ENCODE measurements around the gene SELENOV. TPM values are rescaled to one million over a fixed set of nuclear protein-coding genes. Genes with fewer than 3 reads are reported as not detected.
A peak's percentile ranks its signal among the peaks of the same experiment; 100 is the strongest.

The SELENOV gene
- not detected for polyA plus RNA-seq (ENCODE audit: low read depth in 6 of 6)

DNA sequence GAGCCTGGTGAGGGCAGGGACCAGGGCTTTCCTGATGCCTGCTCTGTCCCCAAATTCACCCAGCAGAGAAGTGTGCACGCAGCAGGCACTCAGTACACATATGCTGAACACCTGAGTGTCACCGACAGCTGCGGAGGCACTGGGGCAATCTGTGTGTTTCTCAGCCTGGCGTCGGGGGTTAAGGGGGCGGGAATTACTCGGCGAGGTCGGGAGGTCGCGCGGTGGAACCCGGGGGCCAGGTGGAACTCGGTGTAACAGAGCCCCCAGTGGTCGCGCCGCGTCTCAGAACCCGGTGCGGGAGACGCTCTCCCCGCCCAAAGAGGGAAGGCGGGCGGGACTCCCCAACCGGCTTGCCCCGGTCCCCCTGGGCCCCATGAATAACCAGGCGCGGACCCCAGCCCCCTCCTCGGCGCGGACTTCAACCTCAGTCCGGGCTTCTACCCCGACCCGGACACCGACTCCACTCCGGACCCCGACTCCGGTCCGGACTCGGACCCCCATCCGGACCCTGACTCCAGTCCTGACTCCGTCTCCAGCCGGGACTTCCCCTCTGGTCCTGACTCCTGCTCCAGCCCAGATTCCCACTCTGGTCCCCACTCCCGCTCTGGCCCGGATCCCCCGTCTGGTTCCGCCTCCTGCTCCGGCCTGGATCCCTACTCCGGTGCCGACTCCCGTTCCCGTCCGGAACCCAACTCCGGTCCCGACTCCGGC is at the start of gene SELENOV:
Gene SELENOV, plus strand, starts transcription at position 300 of the 711 bp plus-strand sequence. Its CDS starts 74 bp downstream, at position 374.
- Mint-ChIP-seq H3K4me1 (peaks cover 16 to 19% (median 17%) of the 10 kb centered on the region in 3 donors), H3K27ac (no peak within 1 kb of the TSS), H3K27me3 (peaks cover 23 to 66% (median 50%) of the 10 kb centered on the region in 3 donors), H3K36me3 (peaks cover 0 to 16% of the 10 kb centered on the region in 2 donors), H3K4me3 (peak within 1 kb of the TSS; percentile 64 to 88 (median 86)), H3K9me3 (peaks cover 0 to 7% (median 0%) of the 10 kb centered on the region in 7 donors)
- ATAC-seq (ENCODE audit: low read depth in 2 of 2) (peak; percentile 75 to 79), DNase-seq (no peak)

DNA sequence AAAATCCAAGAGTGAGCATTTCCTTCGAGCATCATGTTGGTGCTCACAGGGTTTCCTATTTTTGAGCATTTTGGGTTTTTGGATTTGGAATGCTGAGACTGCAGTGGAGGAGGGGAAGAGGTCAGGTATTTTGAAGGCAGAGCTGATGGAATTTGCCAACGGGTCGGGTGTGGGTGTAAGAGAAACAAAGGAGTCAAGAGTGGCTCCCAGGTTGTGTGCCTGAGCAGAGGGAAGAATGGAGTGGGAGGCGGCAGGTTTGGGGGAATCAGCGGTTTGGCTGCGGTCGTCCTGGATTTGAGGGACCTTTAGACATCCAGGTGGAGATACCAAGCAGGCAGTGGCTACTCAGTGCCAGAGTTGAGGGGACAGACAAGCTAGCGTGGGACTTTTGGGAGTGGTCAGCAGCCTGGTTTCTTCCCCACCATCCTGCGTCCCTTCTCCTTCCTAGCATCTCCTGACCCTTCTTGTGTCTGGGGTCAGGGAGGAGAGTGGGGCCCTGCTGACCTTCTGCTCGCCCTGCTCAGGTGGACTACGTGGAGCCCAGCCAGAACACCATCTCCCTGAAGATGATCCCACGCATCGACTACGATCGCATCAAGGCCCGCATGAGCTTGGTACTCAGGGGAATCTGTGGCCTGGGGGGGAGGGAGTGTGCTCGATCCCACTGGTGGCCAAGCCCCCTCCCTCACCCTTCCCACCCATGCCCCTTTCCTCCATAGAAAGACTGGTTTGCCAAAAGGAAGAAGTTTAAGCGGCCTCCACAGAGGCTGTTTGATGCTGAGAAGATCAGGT is 48.8 kb upstream of the SELENOV start:
- no peak for ATAC-seq (ENCODE audit: low read depth in 2 of 2)
- H3K4me3 Mint-ChIP-seq, result peak overlapping the region in 1 of 8 donors; percentile 60

DNA sequence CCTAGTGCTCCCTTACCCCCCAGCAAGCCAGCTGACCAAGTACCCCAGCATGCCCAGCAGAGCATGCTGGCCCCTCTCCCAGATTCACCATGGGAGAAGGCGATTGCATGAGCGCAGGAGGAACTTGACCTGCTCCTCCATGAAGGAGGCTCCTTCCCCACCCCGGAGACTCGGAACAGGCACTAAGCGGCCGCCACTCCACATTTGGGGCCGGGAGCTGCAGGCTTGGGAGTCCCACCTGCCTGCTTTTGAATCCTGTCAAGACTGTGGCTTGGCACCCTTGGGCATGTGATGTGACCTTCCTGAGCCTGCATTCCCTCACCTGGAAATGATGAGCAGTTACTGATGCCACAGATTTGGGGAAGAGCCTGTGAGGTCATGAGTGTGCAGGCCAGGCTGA is 47.0 kb upstream of the SELENOV start:
- H3K27me3 Mint-ChIP-seq, result no peaks in the 10 kb centered on the region

More for the DNA sequence above, 48.8 kb upstream of the SELENOV start:
- Mint-ChIP-seq H3K4me1 (peaks cover 5 to 9% (median 5%) of the 10 kb centered on the region in 3 donors), H3K36me3 (peaks cover 4 to 49% of the 10 kb centered on the region in 2 donors), H3K27ac (peak overlapping the region in 1 of 6 donors; percentile 86), H3K27me3 (no peaks in the 10 kb centered on the region), H3K9me3 (no peaks in the 10 kb centered on the region)
- DNase-seq, result no peak

DNA sequence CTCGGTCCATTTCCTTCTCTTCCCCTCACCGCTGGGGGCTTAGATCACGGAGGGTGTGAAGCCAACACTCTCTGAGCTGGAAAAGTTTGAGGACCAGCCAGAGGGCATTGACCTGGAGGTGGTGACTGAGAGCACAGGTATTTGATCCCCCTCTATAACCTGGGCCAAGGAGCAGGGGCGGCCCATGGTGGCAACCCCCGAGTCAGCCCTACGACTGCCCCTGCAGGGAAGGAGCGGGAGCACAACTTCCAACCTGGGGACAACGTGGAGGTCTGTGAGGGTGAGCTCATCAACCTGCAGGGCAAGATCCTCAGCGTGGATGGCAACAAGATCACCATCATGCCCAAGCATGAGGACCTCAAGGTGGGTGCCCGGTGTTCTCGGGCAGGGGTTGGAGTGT is 45.9 kb upstream of the SELENOV start:
- H3K27me3 Mint-ChIP-seq, result no peaks in the 10 kb centered on the region
- H3K27ac Mint-ChIP-seq, result peak overlapping the region in 2 of 6 donors; percentile 26 to 81
- ATAC-seq (ENCODE audit: low read depth in 2 of 2) (no peak), DNase-seq (no peak)
- no peaks in the 10 kb centered on the region for H3K9me3 Mint-ChIP-seq
- no peak overlapping the region for H3K4me3 Mint-ChIP-seq
- H3K36me3 Mint-ChIP-seq, result peaks cover 7 to 59% of the 10 kb centered on the region in 2 donors
- H3K4me1 Mint-ChIP-seq, result peaks cover 9 to 19% (median 13%) of the 10 kb centered on the region in 3 donors

More for the DNA sequence above, 47.0 kb upstream of the SELENOV start:
- DNase-seq (no peak), ATAC-seq (ENCODE audit: low read depth in 2 of 2) (no peak)
- H3K4me1 Mint-ChIP-seq, result peaks cover 8 to 17% (median 10%) of the 10 kb centered on the region in 3 donors
- peak overlapping the region in 1 of 6 donors; percentile 53 for H3K27ac Mint-ChIP-seq
- H3K9me3 Mint-ChIP-seq, result no peaks in the 10 kb centered on the region
- peaks cover 7 to 59% of the 10 kb centered on the region in 2 donors for H3K36me3 Mint-ChIP-seq
- no peak overlapping the region for H3K4me3 Mint-ChIP-seq

DNA sequence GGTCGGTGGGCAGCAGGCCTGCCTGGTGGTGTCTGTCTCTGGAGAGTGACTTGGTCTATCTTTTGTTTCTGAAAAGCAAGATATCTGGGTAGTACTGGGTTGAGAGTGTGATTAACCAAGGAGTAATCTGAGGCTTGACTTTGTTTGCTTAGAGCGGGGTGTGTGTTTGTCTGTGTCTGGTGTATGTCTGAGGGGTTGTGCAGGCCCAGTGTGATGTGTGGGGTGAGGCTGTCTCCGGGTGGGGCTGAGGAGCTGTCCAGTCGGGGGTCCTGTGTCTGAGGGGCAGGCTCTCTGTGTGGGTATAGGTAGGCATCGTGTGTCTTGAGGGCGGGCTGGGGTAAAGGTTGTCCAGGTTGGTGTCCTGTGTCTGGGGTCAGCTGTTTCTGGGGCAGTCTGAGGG is 45.4 kb upstream of the SELENOV start:
- Mint-ChIP-seq H3K9me3 (no peaks in the 10 kb centered on the region), H3K4me1 (peaks cover 11 to 22% (median 18%) of the 10 kb centered on the region in 3 donors), H3K27ac (peak overlapping the region in 2 of 6 donors; percentile 48 to 81), H3K36me3 (peaks cover 7 to 59% of the 10 kb centered on the region in 2 donors), H3K27me3 (no peaks in the 10 kb centered on the region), H3K4me3 (no peak overlapping the region)
- DNase-seq (no peak), ATAC-seq (ENCODE audit: low read depth in 2 of 2) (no peak)

GRCh38 chr19:39470724-39471339 is 44.1 kb upstream of the SELENOV start:
- Mint-ChIP-seq H3K4me3 (no peak overlapping the region), H3K9me3 (no peaks in the 10 kb centered on the region), H3K27ac (peak overlapping the region in 3 of 6 donors; percentile 34 to 79 (median 70)), H3K27me3 (no peaks in the 10 kb centered on the region), H3K4me1 (peaks cover 15 to 26% (median 16%) of the 10 kb centered on the region in 3 donors), H3K36me3 (peaks cover 7 to 47% of the 10 kb centered on the region in 2 donors)
- no peak for DNase-seq
- no peak for ATAC-seq (ENCODE audit: low read depth in 2 of 2)

- peaks cover 10 to 39% of the 10 kb centered on the region in 2 donors for H3K36me3 Mint-ChIP-seq
- H3K9me3 Mint-ChIP-seq, result no peaks in the 10 kb centered on the region
- peak overlapping the region in 1 of 6 donors; percentile 30 for H3K27ac Mint-ChIP-seq
- ATAC-seq (ENCODE audit: low read depth in 2 of 2) (no peak), DNase-seq (no peak)
- no peaks in the 10 kb centered on the region for H3K27me3 Mint-ChIP-seq
- H3K4me1 Mint-ChIP-seq, result peaks cover 15 to 26% (median 16%) of the 10 kb centered on the region in 3 donors
- H3K4me3 Mint-ChIP-seq, result no peak overlapping the region
Observed at GRCh38 chr19:39471756-39472536, 43.0 kb upstream of the SELENOV start.

- H3K27ac Mint-ChIP-seq, result no peak overlapping the region
- no peak for DNase-seq
- H3K27me3 Mint-ChIP-seq, result no peaks in the 10 kb centered on the region
- H3K4me1 Mint-ChIP-seq, result peaks cover 15 to 26% (median 16%) of the 10 kb centered on the region in 3 donors
- no peaks in the 10 kb centered on the region for H3K9me3 Mint-ChIP-seq
- H3K36me3 Mint-ChIP-seq, result peaks cover 10 to 34% of the 10 kb centered on the region in 2 donors
- ATAC-seq (ENCODE audit: low read depth in 2 of 2), result no peak
- H3K4me3 Mint-ChIP-seq, result no peak overlapping the region
Observed at GRCh38 chr19:39472746-39473442, 42.0 kb upstream of the SELENOV start.

- DNase-seq (no peak), ATAC-seq (ENCODE audit: low read depth in 2 of 2) (no peak)
- Mint-ChIP-seq H3K27me3 (no peaks in the 10 kb centered on the region), H3K9me3 (no peaks in the 10 kb centered on the region), H3K27ac (peak overlapping the region in 1 of 6 donors; percentile 33), H3K4me1 (peaks cover 15 to 26% (median 16%) of the 10 kb centered on the region in 3 donors), H3K4me3 (no peak overlapping the region), H3K36me3 (peaks cover 10 to 32% of the 10 kb centered on the region in 2 donors)
Observed at GRCh38 chr19:39473443-39473960, 41.4 kb upstream of the SELENOV start.

DNA sequence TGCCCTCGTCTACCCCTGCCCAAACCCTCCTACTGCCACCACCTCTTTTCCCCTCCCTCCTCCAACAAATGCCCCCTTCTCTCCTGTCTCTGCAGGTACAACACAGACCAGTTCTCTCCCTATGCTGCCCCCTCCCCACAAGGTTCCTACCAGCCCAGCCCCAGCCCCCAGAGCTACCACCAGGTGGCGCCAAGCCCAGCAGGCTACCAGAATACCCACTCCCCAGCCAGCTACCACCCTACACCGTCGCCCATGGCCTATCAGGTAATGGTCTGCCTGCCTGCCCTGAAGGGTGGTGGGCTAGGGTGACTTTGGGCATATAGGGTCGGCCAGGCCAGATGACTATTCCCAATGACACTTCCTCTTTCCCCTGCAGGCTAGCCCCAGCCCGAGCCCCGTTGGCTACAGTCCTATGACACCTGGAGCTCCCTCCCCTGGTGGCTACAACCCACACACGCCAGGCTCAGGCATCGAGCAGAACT is 40.8 kb upstream of the SELENOV start:
- H3K4me1 Mint-ChIP-seq, result peaks cover 10 to 26% (median 16%) of the 10 kb centered on the region in 3 donors
- H3K27me3 Mint-ChIP-seq, result no peaks in the 10 kb centered on the region
- peaks cover 10 to 25% of the 10 kb centered on the region in 2 donors for H3K36me3 Mint-ChIP-seq
- H3K9me3 Mint-ChIP-seq, result no peaks in the 10 kb centered on the region
- peak overlapping the region in 3 of 6 donors; percentile 38 to 58 (median 39) for H3K27ac Mint-ChIP-seq
- ATAC-seq (ENCODE audit: low read depth in 2 of 2) (peak; percentile 90 to 95), DNase-seq (peak; percentile 69)
- peak overlapping the region in 2 of 8 donors; percentile 15 to 69 for H3K4me3 Mint-ChIP-seq

GRCh38 chr19:39475748-39476147 is 39.2 kb upstream of the SELENOV start:
- Mint-ChIP-seq H3K4me1 (peaks cover 24 to 27% (median 24%) of the 10 kb centered on the region in 3 donors), H3K27me3 (no peaks in the 10 kb centered on the region), H3K36me3 (peaks cover 10 to 14% of the 10 kb centered on the region in 2 donors), H3K27ac (peak overlapping the region in 1 of 6 donors; percentile 81), H3K4me3 (no peak overlapping the region), H3K9me3 (no peaks in the 10 kb centered on the region)
- DNase-seq, result no peak
- no peak for ATAC-seq (ENCODE audit: low read depth in 2 of 2)

Data from naive B cell (primary cell).